SKM-1 (cell line): ENCODE data around the gene BNC2.
"Not testable (repeated sequence)": the region's sequence is repeated elsewhere in the genome, so short reads cannot be mapped to it uniquely, and the experiment has no call there.

Experiments used
- DNase-seq: peaks from one replicate; lab custom pipeline; 2025; ENCODE audit not compliant: unreplicated experiment; lab: John Stamatoyannopoulos, UW

The BNC2 gene

GRCh38 chr9:16552252-16552651 is 318.2 kb downstream of the BNC2 start:
- no peak for DNase-seq

GRCh38 chr9:16551692-16552091 is 318.8 kb downstream of the BNC2 start:
- DNase-seq, result no peak

- DNase-seq, result no peak
These were observed 324.8 kb downstream of the BNC2 start for GRCh38 chr9:16545639-16546038.

GRCh38 chr9:16544842-16545241 is 325.6 kb downstream of the BNC2 start:
- DNase-seq, result no peak

GRCh38 chr9:16543686-16544085 is 326.8 kb downstream of the BNC2 start:
- no peak for DNase-seq

GRCh38 chr9:16543225-16543624 is 327.2 kb downstream of the BNC2 start:
- no peak for DNase-seq

- no peak for DNase-seq
These were observed 328.2 kb downstream of the BNC2 start for GRCh38 chr9:16542290-16542689.

- no peak for DNase-seq
These were observed 329.5 kb downstream of the BNC2 start for GRCh38 chr9:16540743-16541613.

- not testable (repeated sequence) for DNase-seq
These were observed 330.8 kb downstream of the BNC2 start for GRCh38 chr9:16539626-16540025.

- DNase-seq, result no peak
These were observed 334.9 kb downstream of the BNC2 start for GRCh38 chr9:16535555-16535954.

- DNase-seq, result no peak
These were observed 337.6 kb downstream of the BNC2 start for GRCh38 chr9:16532681-16533450.

GRCh38 chr9:16532272-16532671 is 338.2 kb downstream of the BNC2 start:
- no peak for DNase-seq

GRCh38 chr9:16530669-16531642 is 339.5 kb downstream of the BNC2 start:
- peak; percentile 76 for DNase-seq

- DNase-seq, result no peak
These were observed 342.9 kb downstream of the BNC2 start for GRCh38 chr9:16527573-16527972.

- no peak for DNase-seq
These were observed 344.1 kb downstream of the BNC2 start for GRCh38 chr9:16526380-16526779.

GRCh38 chr9:16524823-16525222 is 345.6 kb downstream of the BNC2 start:
- no peak for DNase-seq

- no peak for DNase-seq
These were observed 346.4 kb downstream of the BNC2 start for GRCh38 chr9:16524078-16524477.

GRCh38 chr9:16521868-16522411 is 348.5 kb downstream of the BNC2 start:
- peak; percentile 62 for DNase-seq

GRCh38 chr9:16519001-16519400 is 351.5 kb downstream of the BNC2 start:
- DNase-seq, result no peak

- DNase-seq, result peak; percentile 51
These were observed 353.6 kb downstream of the BNC2 start for GRCh38 chr9:16516891-16517290.

- no peak for DNase-seq
These were observed 354.6 kb downstream of the BNC2 start for GRCh38 chr9:16515879-16516301.
